Gastrocnemius medialis (tissue), 4 donors: ENCODE data around the gene LMBR1.
"Not testable (repeated sequence)": the region's sequence is repeated elsewhere in the genome, so short reads cannot be mapped to it uniquely, and the experiment has no call there.

Experiments used
- POLR2A ChIP-seq, 2 donors: fragments of 450-650 bp; IDR thresholded peaks; one replicate each; pipeline ENCODE4 v1.6.1; 2017; ENCODE audit warnings: antibody characterized with exemption in 2 of 2, mild to moderate bottlenecking in 2 of 2, moderate library complexity in 2 of 2
- TF ChIP-seq, protein P1 (sequence below), 5 experiments: fragments of 450-650 bp in 3 of 5; fragments of 200-600 bp in 2 of 5; sonication (generic) in 2 of 5; IDR thresholded peaks in 4 of 5; conservative IDR thresholded peaks in 1 of 5; 1 replicate in 4 of 5; 2 replicates in 1 of 5; pipeline ENCODE4 v1.5.1; 2016 to 2019; ENCODE audit warnings: antibody characterized with exemption in 5 of 5, mild to moderate bottlenecking in 3 of 5, moderate library complexity in 3 of 5

DNA sequence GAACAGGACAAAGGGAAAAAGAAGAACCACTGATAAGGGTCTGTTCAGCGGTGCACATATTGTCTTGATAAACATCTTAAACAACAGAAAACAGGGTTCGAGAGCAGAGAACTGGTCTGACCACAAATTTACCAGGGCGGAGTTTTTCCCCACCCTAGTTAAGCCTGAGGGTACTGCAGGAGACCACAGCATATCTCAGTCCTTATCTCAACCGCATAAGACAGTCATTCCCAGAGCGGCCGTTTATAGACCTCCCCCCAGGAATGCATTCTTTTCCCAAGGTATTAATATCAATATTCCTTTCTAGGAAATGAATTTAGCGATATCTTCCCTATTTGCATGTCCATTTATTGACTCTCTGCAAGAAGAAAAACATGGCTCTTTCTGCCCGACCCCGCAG lies 195.7 kb downstream of the LMBR1 start:
- TF ChIP-seq, protein P1, sequence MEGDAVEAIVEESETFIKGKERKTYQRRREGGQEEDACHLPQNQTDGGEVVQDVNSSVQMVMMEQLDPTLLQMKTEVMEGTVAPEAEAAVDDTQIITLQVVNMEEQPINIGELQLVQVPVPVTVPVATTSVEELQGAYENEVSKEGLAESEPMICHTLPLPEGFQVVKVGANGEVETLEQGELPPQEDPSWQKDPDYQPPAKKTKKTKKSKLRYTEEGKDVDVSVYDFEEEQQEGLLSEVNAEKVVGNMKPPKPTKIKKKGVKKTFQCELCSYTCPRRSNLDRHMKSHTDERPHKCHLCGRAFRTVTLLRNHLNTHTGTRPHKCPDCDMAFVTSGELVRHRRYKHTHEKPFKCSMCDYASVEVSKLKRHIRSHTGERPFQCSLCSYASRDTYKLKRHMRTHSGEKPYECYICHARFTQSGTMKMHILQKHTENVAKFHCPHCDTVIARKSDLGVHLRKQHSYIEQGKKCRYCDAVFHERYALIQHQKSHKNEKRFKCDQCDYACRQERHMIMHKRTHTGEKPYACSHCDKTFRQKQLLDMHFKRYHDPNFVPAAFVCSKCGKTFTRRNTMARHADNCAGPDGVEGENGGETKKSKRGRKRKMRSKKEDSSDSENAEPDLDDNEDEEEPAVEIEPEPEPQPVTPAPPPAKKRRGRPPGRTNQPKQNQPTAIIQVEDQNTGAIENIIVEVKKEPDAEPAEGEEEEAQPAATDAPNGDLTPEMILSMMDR (IDR thresholded peaks at IDR 0.05 in 4 of 5, conservative IDR thresholded peaks at IDR 0.05 in 1 of 5), result not testable (repeated sequence)
- not testable (repeated sequence) for TF ChIP-seq POLR2A (IDR thresholded peaks at IDR 0.05)
